ENCODE measurements around the gene RPL38. TPM values are rescaled to one million over a fixed set of nuclear protein-coding genes. Genes with fewer than 3 reads are reported as not detected.

Gene RPL38
- polyA plus RNA-seq, 1 of the 3 experiments (the other 2 are of a cell fraction), result 4,154 TPM

- Histone ChIP-seq H3F3A (replicated peaks; ENCODE audit: insufficient read depth) (no peaks in the 10 kb centered on the region), H2AFZ (ENCODE audit: low read depth) (no peak overlapping the region), H3K4me3 (ENCODE audit: low read depth in 2 of 2, low read length in 1 of 2) (no peak overlapping the region), H3K4me1 (ENCODE audit: control insufficient read depth in 1 of 2, insufficient read depth in 2 of 2, low read depth in 1 of 2, low read length in 1 of 2) (peaks cover 0 to 8% of the 10 kb centered on the region in 2 experiments; a peak in 1 of 4 replicates), H3K9me2 (no peaks in the 10 kb centered on the region), H3K36me3 (replicated peaks in 1 of 2; ENCODE audit: control insufficient read depth in 1 of 2, insufficient read depth in 2 of 2, low read length in 1 of 2) (no peaks in the 10 kb centered on the region), H3K79me2 (ENCODE audit: insufficient read depth) (peaks cover 2% of the 10 kb centered on the region), H3K9ac (no peak overlapping the region), H4K20me1 (ENCODE audit: insufficient read depth) (no peaks in the 10 kb centered on the region), H3K27ac (ENCODE audit: low read depth in 2 of 2, low read length in 1 of 2) (no peak overlapping the region), H3K4me2 (no peak overlapping the region), H3K27me3 (ENCODE audit: insufficient read depth) (peaks cover 28% of the 10 kb centered on the region), H3K9me3 (no peaks in the 10 kb centered on the region)
- ChIA-PET CTCF (interaction anchor here (0.9 to 9.1 kb wide), 18 partner anchors 10 to 1107 kb away, joined by 3 to 284 read pairs (median 7); partner anchors contain the start of gene SLC39A11), POLR2A (no interaction called here)
- no peak for TF ChIP-seq SIN3A (IDR thresholded peaks at IDR 0.05; ENCODE audit: borderline replicate concordance, low read depth, low read length)
- no peak for TF ChIP-seq EZH2phosphoT487 (IDR thresholded peaks at IDR 0.05; ENCODE audit: borderline replicate concordance, low read depth)
- no peak for TF ChIP-seq FOXM1 (IDR thresholded peaks at IDR 0.05; ENCODE audit: low read depth)
- TF ChIP-seq TEAD4 (IDR thresholded peaks at IDR 0.05; ENCODE audit: borderline replicate concordance, insufficient read depth), result no peak
- TF ChIP-seq USF1 (IDR thresholded peaks at IDR 0.05; ENCODE audit: borderline replicate concordance, low read depth), result no peak
- no peak for TF ChIP-seq IRF3 (IDR thresholded peaks at IDR 0.05; ENCODE audit: low read depth, low read length)
- no peak for TF ChIP-seq EP300 (IDR thresholded peaks at IDR 0.05; ENCODE audit: borderline replicate concordance in 1 of 2, low read depth in 1 of 2, low read length in 1 of 2)
- no peak for TF ChIP-seq SMC3 (IDR thresholded peaks at IDR 0.05; ENCODE audit: low read depth, low read length)
- no peak for TF ChIP-seq ZBTB33 (IDR thresholded peaks at IDR 0.05; ENCODE audit: borderline replicate concordance, low read depth)
- TF ChIP-seq CTCF (IDR thresholded peaks at IDR 0.05), result no peak
- no peak for TF ChIP-seq USF2 (IDR thresholded peaks at IDR 0.05; ENCODE audit: borderline replicate concordance, low read depth, low read length)
- no peak for TF ChIP-seq GATA2 (CRISPR knock-in tag; IDR thresholded peaks at IDR 0.05)
- no peak for TF ChIP-seq NRF1 (IDR thresholded peaks at IDR 0.05; ENCODE audit: low read depth, low read length)
- TF ChIP-seq TAF1 (IDR thresholded peaks at IDR 0.05; ENCODE audit: borderline replicate concordance, low read depth, low read length), result no peak
- no peak for DNase-seq
- 41% methylated on average over 6 of the region's 6 CpGs for WGBS (ENCODE audit: low lambda C conversion rate)
Observed at GRCh38 chr17:74198694-74199093, 4.8 kb upstream of the RPL38 start.

All from SK-N-SH (cell line).